ENCODE data around the gene GNL3.

GNL3 gene

DNA sequence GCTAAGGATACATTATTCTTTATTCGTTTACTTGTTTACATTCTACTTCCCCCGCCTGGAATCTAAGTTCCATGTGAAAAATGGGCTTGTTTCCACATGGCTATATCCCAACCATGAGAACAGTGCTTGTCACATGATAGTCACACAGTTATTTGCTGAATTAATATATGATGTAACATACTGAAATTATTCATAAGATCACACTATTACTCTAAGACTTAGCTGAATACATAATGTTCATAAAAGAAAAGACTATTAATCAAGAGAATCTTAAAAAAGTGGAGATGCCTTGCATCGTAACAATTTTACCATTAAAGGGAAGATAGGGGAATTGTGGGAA is 6.7 kb upstream of the GNL3 start:
- Mint-ChIP-seq H3K4me1 (ENCODE audit: low read depth) (peaks cover 35% of the 10 kb centered on the region), H3K27ac (no peak overlapping the region), H3K36me3 (ENCODE audit: low read depth) (peaks cover 43% of the 10 kb centered on the region), H3K27me3 (ENCODE audit: low read depth) (no peaks in the 10 kb centered on the region), H3K9me3 (no peaks in the 10 kb centered on the region), H3K4me3 (no peak overlapping the region)

DNA sequence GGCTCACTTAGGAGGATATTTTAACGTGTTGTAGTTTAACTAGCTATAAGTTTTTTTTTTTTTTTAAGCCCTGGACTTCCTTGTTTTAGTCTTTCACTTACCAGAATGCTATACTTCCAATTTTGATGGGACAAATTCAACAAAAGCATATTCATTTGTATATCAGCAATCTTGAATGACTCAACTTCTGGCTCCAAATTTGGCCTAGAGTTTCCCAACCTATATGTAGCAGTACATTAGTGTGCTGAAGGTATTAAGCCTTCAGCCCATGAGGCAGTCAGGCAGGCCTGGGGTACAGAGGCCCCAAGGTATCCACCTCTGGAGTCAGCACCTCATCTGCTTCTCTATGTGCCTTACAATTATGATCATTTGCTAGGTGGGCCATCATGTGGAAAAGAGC is 6.0 kb upstream of the GNL3 start:
- Mint-ChIP-seq H3K4me1 (ENCODE audit: low read depth) (peaks cover 40% of the 10 kb centered on the region), H3K27me3 (ENCODE audit: low read depth) (no peaks in the 10 kb centered on the region), H3K27ac (peak overlapping the region; percentile 11), H3K4me3 (no peak overlapping the region), H3K36me3 (ENCODE audit: low read depth) (peaks cover 44% of the 10 kb centered on the region), H3K9me3 (no peaks in the 10 kb centered on the region)

DNA sequence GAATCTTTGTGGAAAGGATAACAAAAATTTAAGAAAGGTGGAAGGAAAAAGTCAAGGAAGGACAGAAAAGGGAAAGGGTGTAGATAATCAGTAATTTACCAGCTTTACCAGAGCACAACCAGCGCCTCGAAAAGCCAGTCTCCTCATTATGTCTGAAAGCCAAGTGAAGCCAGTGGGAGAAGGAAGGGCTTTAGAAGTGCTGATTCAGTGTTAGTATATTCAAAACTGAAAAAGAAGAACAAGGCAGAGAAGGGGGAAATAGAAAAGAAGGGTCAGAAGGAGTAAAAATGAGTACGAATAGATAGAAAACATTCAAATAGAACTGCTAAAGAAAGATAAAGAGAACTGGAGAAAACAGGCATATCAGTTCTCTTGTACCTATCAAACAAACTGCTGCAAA is 4.2 kb upstream of the GNL3 start:
- Mint-ChIP-seq H3K36me3 (ENCODE audit: low read depth) (peaks cover 44% of the 10 kb centered on the region), H3K4me1 (ENCODE audit: low read depth) (peaks cover 41% of the 10 kb centered on the region), H3K4me3 (no peak overlapping the region), H3K27me3 (ENCODE audit: low read depth) (no peaks in the 10 kb centered on the region), H3K9me3 (no peaks in the 10 kb centered on the region), H3K27ac (no peak overlapping the region)

DNA sequence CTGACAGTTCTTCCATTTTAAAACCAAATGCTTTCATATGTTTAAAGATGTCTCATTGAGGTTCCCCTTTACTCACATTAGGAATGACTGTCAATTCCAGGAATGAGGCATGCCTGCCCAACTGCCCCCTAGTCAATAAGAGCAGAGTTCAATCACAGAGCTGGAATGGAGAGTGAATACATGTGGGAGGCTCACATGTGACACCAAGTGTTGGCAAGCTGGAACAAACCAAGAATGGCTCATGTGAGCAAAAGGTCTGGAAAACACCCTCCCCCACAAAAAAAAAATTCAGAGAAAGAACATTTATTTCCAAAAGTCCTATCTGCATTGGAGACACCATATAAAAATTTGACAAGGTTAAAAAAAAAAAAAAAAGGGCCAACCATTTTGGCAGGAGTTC is 3.8 kb upstream of the GNL3 start:
- Mint-ChIP-seq H3K27ac (peak overlapping the region; percentile 53), H3K4me1 (ENCODE audit: low read depth) (peaks cover 45% of the 10 kb centered on the region), H3K36me3 (ENCODE audit: low read depth) (peaks cover 44% of the 10 kb centered on the region), H3K27me3 (ENCODE audit: low read depth) (no peaks in the 10 kb centered on the region), H3K4me3 (no peak overlapping the region), H3K9me3 (no peaks in the 10 kb centered on the region)

DNA sequence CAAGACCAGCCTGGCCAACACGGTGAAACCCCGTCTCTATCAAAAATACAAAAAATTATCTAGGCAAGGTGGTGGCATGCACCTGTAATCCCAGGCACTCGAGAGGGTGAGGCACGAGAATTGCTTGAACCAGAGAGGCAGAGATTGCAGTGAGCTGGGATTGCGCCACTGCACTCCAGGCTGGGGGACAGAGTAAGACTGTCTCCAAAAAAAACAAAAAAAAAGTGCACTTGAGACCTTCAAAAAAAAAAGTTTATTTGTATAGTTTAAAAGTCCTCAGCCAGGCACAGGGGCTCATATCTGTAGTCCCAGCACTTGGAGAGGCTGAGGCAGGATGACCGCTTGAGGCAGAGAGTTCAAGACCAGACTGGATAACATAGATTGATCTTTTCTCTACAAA is 2.2 kb upstream of the GNL3 start:
- Mint-ChIP-seq H3K4me1 (ENCODE audit: low read depth) (peaks cover 51% of the 10 kb centered on the region), H3K36me3 (ENCODE audit: low read depth) (peaks cover 51% of the 10 kb centered on the region), H3K27ac (peak overlapping the region; percentile 93), H3K4me3 (peak overlapping the region; percentile 31), H3K27me3 (ENCODE audit: low read depth) (no peaks in the 10 kb centered on the region), H3K9me3 (no peaks in the 10 kb centered on the region)

DNA sequence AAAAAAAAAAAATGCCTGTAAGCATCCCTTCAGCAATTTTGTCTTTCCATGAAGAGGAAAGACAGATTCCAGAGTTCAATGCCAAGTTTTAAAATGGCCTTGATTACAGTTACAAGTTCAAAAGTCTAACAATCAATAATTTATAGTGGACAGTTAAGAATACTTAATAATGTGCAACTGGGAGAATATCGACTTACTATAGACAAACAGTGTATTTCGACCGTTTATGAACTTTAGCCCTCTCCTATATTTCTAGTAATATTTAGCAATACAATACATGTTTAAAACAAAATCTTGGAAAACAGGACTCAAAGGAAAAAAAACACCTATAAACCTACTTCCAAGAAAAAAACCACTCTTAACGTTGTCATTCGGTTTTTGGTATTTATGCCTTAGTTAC is 1.6 kb upstream of the GNL3 start:
- Mint-ChIP-seq H3K27me3 (ENCODE audit: low read depth) (no peaks in the 10 kb centered on the region), H3K4me1 (ENCODE audit: low read depth) (peaks cover 51% of the 10 kb centered on the region), H3K27ac (peak overlapping the region; percentile 93), H3K4me3 (peak overlapping the region; percentile 90), H3K36me3 (ENCODE audit: low read depth) (peaks cover 50% of the 10 kb centered on the region), H3K9me3 (no peaks in the 10 kb centered on the region)

DNA sequence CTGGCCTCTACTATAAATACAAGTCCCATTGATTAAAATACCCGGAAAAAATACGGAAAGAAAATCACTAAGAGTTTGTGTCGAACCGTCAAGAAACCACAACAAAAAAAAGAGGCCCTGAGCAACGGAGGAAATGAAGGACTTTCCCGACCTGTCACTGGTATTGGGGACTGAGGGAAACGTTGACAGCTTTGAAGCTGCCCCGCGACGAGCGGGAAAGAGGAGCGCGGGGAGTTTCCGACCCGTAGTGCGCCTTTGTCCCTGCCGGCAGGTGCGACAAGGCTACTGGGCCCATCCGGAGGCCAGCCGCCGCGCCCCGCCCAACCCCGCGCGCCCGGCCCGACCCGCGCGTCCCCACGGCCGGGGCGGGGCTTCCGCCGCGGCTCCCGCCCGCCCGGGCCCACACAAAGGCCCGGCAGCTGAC is 535 bp upstream of the GNL3 start:
- no peaks in the 10 kb centered on the region for H3K9me3 Mint-ChIP-seq
- H3K27me3 Mint-ChIP-seq (ENCODE audit: low read depth), result no peaks in the 10 kb centered on the region
- peak overlapping the region; percentile 90 for H3K4me3 Mint-ChIP-seq
- peak overlapping the region; percentile 93 for H3K27ac Mint-ChIP-seq
- peaks cover 51% of the 10 kb centered on the region for H3K36me3 Mint-ChIP-seq (ENCODE audit: low read depth)
- peaks cover 47% of the 10 kb centered on the region for H3K4me1 Mint-ChIP-seq (ENCODE audit: low read depth)

DNA sequence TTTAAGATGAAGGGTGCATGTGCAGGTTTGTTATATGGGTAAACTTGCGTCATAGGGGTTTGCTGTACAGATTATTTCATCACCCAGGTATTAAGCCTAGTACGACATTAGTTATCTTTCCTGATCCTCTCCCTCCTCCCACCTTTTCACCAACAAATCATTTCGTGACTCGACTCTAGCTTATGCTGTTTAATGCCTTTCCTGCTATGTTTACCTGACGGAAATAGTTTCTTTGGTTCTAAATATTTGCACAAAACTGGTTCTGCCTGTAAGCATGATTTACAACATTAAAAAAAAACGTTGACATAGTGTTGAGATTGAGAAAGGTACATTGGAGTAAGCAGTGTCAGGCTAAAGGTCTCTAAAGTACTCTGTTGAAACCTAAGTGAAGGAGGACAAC is 2.4 kb downstream of the GNL3 start:
- Mint-ChIP-seq H3K4me1 (ENCODE audit: low read depth) (peaks cover 36% of the 10 kb centered on the region), H3K27ac (peak overlapping the region; percentile 15), H3K9me3 (no peaks in the 10 kb centered on the region), H3K4me3 (no peak overlapping the region), H3K27me3 (ENCODE audit: low read depth) (no peaks in the 10 kb centered on the region), H3K36me3 (ENCODE audit: low read depth) (peaks cover 64% of the 10 kb centered on the region)

DNA sequence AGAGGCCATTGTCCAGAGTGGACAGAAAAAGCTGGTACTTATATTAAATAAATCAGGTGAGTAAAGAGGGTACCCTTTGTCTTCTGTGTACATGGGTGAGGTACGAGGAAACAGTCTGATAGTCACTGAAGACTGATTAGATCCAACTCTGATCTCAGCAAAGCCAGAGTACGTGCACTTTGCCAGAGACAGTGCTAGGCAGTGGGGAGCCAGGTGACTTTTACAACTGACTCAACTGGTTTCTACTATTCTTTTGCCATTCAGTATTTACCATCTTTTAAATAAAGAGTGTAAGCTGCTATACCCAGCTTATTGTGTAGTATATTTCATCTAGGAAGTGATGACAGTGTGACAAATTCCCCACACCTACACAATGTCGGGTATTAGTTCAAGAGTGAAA is 3.3 kb downstream of the GNL3 start:
- no peaks in the 10 kb centered on the region for H3K9me3 Mint-ChIP-seq
- H3K4me1 Mint-ChIP-seq (ENCODE audit: low read depth), result peaks cover 31% of the 10 kb centered on the region
- H3K27me3 Mint-ChIP-seq (ENCODE audit: low read depth), result no peaks in the 10 kb centered on the region
- H3K36me3 Mint-ChIP-seq (ENCODE audit: low read depth), result peaks cover 73% of the 10 kb centered on the region
- no peak overlapping the region for H3K4me3 Mint-ChIP-seq
- H3K27ac Mint-ChIP-seq, result no peak overlapping the region

DNA sequence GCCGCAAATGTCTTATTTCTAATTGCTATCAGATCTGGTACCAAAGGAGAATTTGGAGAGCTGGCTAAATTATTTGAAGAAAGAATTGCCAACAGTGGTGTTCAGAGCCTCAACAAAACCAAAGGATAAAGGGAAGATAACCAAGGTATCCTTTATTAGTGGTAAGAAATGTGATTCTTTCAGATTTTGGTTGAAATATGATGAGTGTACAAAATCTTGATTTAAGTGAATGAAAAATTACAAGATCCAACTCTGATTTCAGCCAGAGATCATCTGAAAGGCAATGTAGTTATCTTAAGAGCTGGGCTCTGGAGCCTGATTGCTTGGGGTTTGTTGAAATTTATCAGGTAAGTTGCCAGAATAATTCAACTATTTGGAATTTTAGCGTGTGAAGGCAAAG is 4.7 kb downstream of the GNL3 start:
- Mint-ChIP-seq H3K27me3 (ENCODE audit: low read depth) (no peaks in the 10 kb centered on the region), H3K9me3 (no peaks in the 10 kb centered on the region), H3K27ac (no peak overlapping the region), H3K4me1 (ENCODE audit: low read depth) (peaks cover 24% of the 10 kb centered on the region), H3K4me3 (no peak overlapping the region), H3K36me3 (ENCODE audit: low read depth) (peaks cover 83% of the 10 kb centered on the region)

DNA sequence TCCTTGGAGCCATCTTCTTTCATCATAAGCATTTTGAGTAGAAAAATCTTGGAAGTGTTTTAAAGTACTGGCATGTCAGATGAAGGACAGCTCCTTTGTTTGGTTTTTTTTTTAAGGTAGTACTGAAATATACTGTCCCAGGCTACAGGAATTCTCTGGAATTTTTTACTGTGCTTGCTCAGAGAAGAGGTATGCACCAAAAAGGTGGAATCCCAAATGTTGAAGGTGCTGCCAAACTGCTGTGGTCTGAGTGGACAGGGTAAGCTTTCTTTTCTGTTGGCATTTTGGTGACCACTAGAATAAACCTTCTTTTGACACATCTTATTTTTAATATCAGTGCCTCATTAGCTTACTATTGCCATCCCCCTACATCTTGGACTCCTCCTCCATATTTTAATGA is 7.2 kb downstream of the GNL3 start:
- H3K27me3 Mint-ChIP-seq (ENCODE audit: low read depth), result no peaks in the 10 kb centered on the region
- peak overlapping the region; percentile 45 for H3K27ac Mint-ChIP-seq
- no peaks in the 10 kb centered on the region for H3K9me3 Mint-ChIP-seq
- peaks cover 17% of the 10 kb centered on the region for H3K4me1 Mint-ChIP-seq (ENCODE audit: low read depth)
- H3K4me3 Mint-ChIP-seq, result no peak overlapping the region
- peaks cover 74% of the 10 kb centered on the region for H3K36me3 Mint-ChIP-seq (ENCODE audit: low read depth)

DNA sequence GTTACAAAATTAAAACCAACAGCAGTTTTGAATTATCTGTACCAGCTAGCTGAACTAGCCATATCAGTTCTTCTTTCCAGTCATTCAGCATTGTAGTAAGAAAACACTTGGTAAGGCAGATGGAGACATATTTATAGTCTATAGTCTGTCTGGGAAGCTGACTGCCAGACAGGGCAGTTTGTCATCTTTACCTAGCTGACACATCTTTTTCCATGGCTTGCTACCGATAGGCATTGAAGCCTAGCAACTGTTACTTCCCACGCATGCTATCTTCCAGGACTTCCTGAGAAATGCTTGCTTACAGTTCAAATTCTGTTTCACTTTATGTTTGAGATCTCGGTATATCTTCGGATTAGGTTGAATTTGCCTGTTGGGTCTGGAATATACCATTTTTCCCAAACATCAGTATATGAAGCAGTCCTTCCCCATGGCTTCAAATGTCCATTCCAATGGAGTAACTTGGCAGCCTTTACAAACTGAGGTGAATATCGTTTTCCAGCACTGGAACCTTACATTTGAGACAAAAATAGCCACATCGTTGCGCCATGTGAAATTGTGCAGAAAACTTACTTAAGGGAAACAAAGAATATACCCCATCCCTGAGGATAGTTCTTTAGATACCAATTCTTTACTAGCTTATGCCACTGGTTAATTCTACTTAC is 8.8 kb downstream of the GNL3 start:
- Mint-ChIP-seq H3K27ac (no peak overlapping the region), H3K9me3 (no peaks in the 10 kb centered on the region), H3K36me3 (ENCODE audit: low read depth) (peaks cover 62% of the 10 kb centered on the region), H3K4me3 (no peak overlapping the region), H3K4me1 (ENCODE audit: low read depth) (peaks cover 10% of the 10 kb centered on the region), H3K27me3 (ENCODE audit: low read depth) (no peaks in the 10 kb centered on the region)

DNA sequence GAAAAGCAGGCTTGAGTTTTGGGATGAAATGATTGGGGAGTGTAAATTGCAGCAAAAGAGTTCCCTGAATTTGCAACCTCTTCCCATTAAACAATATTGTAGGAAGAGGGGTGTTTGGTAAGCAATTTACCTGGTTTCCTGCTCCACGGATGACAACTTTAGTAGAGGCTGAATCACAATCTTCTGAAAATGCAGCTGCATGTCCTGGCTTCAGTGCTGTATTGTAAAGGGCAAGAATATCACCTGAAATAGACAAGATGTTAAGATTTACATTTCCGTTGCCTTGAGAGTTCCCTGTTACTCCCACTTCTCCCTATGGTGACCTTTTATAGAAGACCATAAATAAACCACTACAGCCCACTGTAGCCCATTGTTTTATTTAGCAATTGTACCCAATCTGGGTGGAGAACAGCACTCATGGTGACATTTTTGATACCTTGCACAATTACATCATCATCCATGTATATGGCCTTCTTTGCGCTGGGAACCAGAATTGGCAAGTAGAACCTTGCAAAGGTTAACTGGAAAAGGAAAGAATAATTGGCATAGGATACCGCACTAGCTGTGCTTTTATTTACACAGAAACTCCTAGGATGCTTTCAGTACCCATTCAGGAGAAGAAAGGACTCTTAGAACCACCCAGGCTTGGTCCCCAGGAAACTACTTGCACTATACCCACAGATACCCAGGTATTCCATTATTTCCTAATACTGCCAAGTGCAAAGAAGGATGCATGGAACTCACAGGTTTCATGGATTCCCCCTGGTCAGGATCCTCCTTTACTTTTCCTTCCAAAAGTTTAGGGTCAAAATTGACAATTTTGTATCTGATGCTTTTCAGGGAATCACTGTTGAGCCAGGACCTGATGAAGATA is 10.2 kb downstream of the GNL3 start:
- peaks cover 8% of the 10 kb centered on the region for H3K4me1 Mint-ChIP-seq (ENCODE audit: low read depth)
- no peak overlapping the region for H3K27ac Mint-ChIP-seq
- H3K4me3 Mint-ChIP-seq, result no peak overlapping the region
- peaks cover 52% of the 10 kb centered on the region for H3K36me3 Mint-ChIP-seq (ENCODE audit: low read depth)
- no peaks in the 10 kb centered on the region for H3K27me3 Mint-ChIP-seq (ENCODE audit: low read depth)
- no peaks in the 10 kb centered on the region for H3K9me3 Mint-ChIP-seq

DNA sequence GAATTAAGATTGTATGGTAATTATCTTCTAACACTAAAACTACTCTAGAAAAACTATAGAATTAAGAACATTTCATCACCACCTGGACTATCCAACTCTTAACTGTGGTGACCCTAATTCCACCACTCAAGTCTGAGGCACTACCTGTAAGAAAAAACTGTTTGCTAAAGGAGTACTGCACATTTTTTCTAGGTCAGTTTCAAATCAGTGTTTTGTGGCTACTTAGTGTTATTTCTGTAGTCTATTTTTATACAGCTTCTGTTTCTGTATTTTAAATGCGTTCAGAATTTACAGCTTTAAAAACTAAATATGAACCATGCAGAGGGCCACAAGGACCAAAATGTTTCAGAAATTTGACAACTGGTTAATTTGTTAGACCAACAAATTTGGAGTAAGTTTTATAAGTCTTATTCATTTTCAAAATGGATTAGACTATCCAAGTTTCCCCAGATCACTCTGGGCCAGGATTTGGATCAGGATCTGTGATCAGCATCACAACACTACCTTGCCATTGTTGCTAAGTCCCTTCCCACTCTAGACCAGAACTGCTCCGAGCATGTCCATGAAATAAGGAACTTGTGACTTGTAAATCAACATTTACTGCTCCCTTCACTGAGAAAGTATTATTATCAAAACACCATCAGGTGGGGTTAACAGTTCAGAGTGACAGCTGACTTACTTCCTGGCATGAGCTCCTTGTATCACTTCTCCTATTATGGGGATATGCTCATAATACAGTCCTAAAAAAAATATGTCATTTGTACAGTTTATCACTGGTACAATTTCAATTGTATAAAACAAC is 11.2 kb downstream of the GNL3 start:
- no peaks in the 10 kb centered on the region for H3K27me3 Mint-ChIP-seq (ENCODE audit: low read depth)
- peaks cover 10% of the 10 kb centered on the region for H3K4me1 Mint-ChIP-seq (ENCODE audit: low read depth)
- no peak overlapping the region for H3K4me3 Mint-ChIP-seq
- no peaks in the 10 kb centered on the region for H3K9me3 Mint-ChIP-seq
- peaks cover 47% of the 10 kb centered on the region for H3K36me3 Mint-ChIP-seq (ENCODE audit: low read depth)
- no peak overlapping the region for H3K27ac Mint-ChIP-seq

DNA sequence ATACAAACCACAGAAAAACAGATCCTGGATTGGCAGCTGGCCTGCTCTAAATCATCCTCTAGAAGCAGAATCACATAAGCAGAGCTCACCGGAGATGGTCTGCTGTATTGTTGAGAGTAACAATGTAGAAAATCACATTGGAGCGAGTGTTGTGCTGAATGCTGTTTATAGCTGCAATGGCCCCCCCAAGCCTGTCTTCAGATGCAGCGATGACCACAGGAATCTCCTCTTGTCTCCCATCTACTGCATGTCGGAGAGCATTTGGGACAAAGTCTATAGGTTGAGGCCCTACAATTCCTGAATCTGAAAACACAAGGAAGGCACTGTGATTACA is 11.8 kb downstream of the GNL3 start:
- H3K27me3 Mint-ChIP-seq (ENCODE audit: low read depth), result no peaks in the 10 kb centered on the region
- H3K9me3 Mint-ChIP-seq, result no peaks in the 10 kb centered on the region
- H3K4me3 Mint-ChIP-seq, result no peak overlapping the region
- no peak overlapping the region for H3K27ac Mint-ChIP-seq
- peaks cover 47% of the 10 kb centered on the region for H3K36me3 Mint-ChIP-seq (ENCODE audit: low read depth)
- peaks cover 10% of the 10 kb centered on the region for H3K4me1 Mint-ChIP-seq (ENCODE audit: low read depth)
